SU-DHL-6 (cell line): ENCODE results near the gene SLC25A18.

Experiments
- H2AFZ ChIP-seq: fragments of 200-600 bp; sonication (generic); 2 replicates; pipeline ENCODE4 v1.6.1; 2014; ENCODE audit warnings: low read depth, mild to moderate bottlenecking, moderate library complexity, mixed read lengths, antibody characterized with exemption, low read length; ENCODE audit not compliant: severe bottlenecking
- H3F3A ChIP-seq: fragments of 200-600 bp; shearing (Covaris generic); 2 replicates; pipeline ENCODE4 v1.6.0; 2016; ENCODE audit warnings: antibody characterized with exemption, mild to moderate bottlenecking; ENCODE audit not compliant: insufficient read depth
- H3K27ac ChIP-seq: fragments of 200-600 bp; sonication (generic); 2 replicates; pipeline ENCODE4 v1.5.1; 2016; ENCODE audit warnings: low read depth, mild to moderate bottlenecking, low read length, moderate library complexity, mixed read lengths
- H3K27me3 ChIP-seq: fragments of 200-600 bp; sonication (generic), shearing (Covaris generic); 2 replicates; pipeline ENCODE4 v1.6.0; 2014; ENCODE audit warnings: mild to moderate bottlenecking, low read length
- H3K36me3 ChIP-seq: fragments of 200-600 bp; sonication (generic); 2 replicates; pipeline ENCODE4 v1.6.1; 2014; ENCODE audit warnings: mild to moderate bottlenecking, low read length, mixed read lengths
- H3K4me2 ChIP-seq: fragments of 300-600, 200-600 bp; shearing (Covaris generic), sonication (generic); 2 replicates; pipeline ENCODE4 v1.6.0; 2014; ENCODE audit warnings: low read length, low read depth, mild to moderate bottlenecking; ENCODE audit not compliant: poor library complexity, severe bottlenecking
- H3K4me3 ChIP-seq: fragments of 200-600 bp; sonication (generic); 2 replicates; pipeline ENCODE4 v1.5.1; 2014; ENCODE audit warnings: antibody characterized with exemption, low read length, mild to moderate bottlenecking, mixed read lengths; ENCODE audit not compliant: insufficient read depth, poor library complexity, severe bottlenecking
- H3K79me2 ChIP-seq: fragments of 200-600 bp; sonication (generic); 2 replicates; pipeline ENCODE4 v1.6.1; 2014; ENCODE audit warnings: mild to moderate bottlenecking, low read length, moderate library complexity; ENCODE audit not compliant: insufficient read depth
- H3K9ac ChIP-seq: fragments of 200-600 bp; sonication (generic); 2 replicates; pipeline ENCODE4 v1.7.0; 2014; ENCODE audit warnings: mild to moderate bottlenecking, low read length
- H3K9me2 ChIP-seq: fragments of 200-600 bp; sonication (generic); replicated peaks from 2 replicates; pipeline ENCODE4 v1.6.1; 2014; ENCODE audit warnings: low read length; ENCODE audit not compliant: insufficient read depth
- H3K9me3 ChIP-seq: fragments of 200-600 bp; sonication (generic); 2 replicates; pipeline ENCODE4 v1.6.1; 2014; ENCODE audit warnings: low read length, mixed read lengths; ENCODE audit not compliant: insufficient read depth
- H4K20me1 ChIP-seq: fragments of 200-600 bp; sonication (generic); 2 replicates; pipeline ENCODE4 v1.6.1; 2014; ENCODE audit warnings: low read depth, mild to moderate bottlenecking, antibody characterized with exemption, low read length, moderate library complexity, mixed read lengths
- EZH2phosphoT487 ChIP-seq: fragments of 200-600 bp; sonication (generic), shearing (Covaris generic); conservative IDR thresholded peaks from 2 replicates; pipeline ENCODE4 v1.6.1; 2018; ENCODE audit warnings: mild to moderate bottlenecking, antibody characterized with exemption, low read length, moderate library complexity, mixed read lengths
- TF ChIP-seq, protein P1 (sequence below): fragments of 200-600 bp; sonication (generic); IDR thresholded peaks from one replicate; pipeline ENCODE4 v1.5.1; 2017; ENCODE audit warnings: antibody characterized with exemption, mild to moderate bottlenecking, low read length, moderate library complexity; ENCODE audit not compliant: insufficient read depth, poor library complexity, severe bottlenecking

SLC25A18 gene

DNA sequence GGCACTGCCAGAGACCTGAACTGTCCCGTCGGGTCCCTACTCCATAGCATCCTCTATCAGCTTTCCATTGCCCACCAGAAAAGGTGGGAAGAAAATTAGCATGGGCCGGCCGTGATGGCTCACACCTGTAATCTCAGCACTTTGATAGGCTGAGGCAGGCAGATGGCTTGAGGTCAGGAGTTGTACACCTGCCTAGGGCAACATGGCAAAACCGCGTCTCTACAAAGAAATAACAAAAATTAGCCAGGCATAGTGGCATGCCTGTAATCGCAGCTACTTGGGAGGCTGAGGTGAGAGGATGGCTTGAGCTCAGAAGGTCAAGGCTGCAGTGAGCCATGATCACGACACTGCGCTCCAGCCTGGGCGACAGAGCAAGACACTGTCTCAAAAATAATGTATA, 3.5 kb downstream of the SLC25A18 start:
- H3K4me3 ChIP-seq = no peak overlapping the region
- no peaks in the 10 kb centered on the region for H3F3A ChIP-seq
- no peaks in the 10 kb centered on the region for H3K79me2 ChIP-seq
- H2AFZ ChIP-seq = no peak overlapping the region
- no peaks in the 10 kb centered on the region for H3K9me3 ChIP-seq
- no peak overlapping the region for H3K9ac ChIP-seq
- no peaks in the 10 kb centered on the region for H3K27me3 ChIP-seq
- no peaks in the 10 kb centered on the region for H3K36me3 ChIP-seq
- no peaks in the 10 kb centered on the region for H4K20me1 ChIP-seq
- no peak overlapping the region for H3K4me2 ChIP-seq
- no peaks in the 10 kb centered on the region for H3K9me2 ChIP-seq
- H3K27ac ChIP-seq = no peak overlapping the region
- TF ChIP-seq, protein P1, sequence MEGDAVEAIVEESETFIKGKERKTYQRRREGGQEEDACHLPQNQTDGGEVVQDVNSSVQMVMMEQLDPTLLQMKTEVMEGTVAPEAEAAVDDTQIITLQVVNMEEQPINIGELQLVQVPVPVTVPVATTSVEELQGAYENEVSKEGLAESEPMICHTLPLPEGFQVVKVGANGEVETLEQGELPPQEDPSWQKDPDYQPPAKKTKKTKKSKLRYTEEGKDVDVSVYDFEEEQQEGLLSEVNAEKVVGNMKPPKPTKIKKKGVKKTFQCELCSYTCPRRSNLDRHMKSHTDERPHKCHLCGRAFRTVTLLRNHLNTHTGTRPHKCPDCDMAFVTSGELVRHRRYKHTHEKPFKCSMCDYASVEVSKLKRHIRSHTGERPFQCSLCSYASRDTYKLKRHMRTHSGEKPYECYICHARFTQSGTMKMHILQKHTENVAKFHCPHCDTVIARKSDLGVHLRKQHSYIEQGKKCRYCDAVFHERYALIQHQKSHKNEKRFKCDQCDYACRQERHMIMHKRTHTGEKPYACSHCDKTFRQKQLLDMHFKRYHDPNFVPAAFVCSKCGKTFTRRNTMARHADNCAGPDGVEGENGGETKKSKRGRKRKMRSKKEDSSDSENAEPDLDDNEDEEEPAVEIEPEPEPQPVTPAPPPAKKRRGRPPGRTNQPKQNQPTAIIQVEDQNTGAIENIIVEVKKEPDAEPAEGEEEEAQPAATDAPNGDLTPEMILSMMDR = no peak
- TF ChIP-seq EZH2phosphoT487 = no peak

DNA sequence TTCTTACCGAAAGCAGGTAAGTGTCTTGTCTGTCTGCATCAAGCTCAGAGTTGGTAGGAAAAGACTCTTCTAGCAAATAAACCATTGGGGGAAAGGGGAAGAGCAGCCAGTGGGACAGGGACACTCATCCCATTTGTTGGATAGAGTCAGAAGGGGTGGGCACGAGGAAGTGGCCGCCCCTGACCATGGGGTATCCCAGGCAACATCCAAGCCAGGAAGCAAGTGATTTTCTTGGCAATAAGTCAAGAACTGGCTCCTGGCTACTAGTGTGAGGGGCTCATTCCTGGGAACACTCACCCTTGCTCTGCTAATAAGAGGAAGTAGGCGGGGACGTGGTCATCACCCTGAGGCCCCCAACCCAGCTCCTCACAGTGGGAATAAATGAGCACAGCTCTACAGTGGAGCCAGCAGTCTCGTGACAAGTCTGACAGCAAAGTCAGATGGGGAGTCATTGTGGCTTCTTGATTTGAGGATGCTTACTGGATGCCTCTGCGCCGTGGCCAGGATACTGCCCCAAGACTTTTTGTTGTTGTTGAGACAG, 6.7 kb downstream of the SLC25A18 start:
- Histone ChIP-seq H3F3A (no peaks in the 10 kb centered on the region), H3K9me2 (no peaks in the 10 kb centered on the region), H3K9ac (no peak overlapping the region), H3K79me2 (no peaks in the 10 kb centered on the region), H3K9me3 (no peaks in the 10 kb centered on the region), H2AFZ (no peak overlapping the region), H3K27ac (no peak overlapping the region), H3K27me3 (no peaks in the 10 kb centered on the region), H3K4me3 (no peak overlapping the region), H4K20me1 (no peaks in the 10 kb centered on the region), H3K36me3 (no peaks in the 10 kb centered on the region), H3K4me2 (no peak overlapping the region)
- TF ChIP-seq EZH2phosphoT487 = no peak
- TF ChIP-seq, protein P1 = no peak

DNA sequence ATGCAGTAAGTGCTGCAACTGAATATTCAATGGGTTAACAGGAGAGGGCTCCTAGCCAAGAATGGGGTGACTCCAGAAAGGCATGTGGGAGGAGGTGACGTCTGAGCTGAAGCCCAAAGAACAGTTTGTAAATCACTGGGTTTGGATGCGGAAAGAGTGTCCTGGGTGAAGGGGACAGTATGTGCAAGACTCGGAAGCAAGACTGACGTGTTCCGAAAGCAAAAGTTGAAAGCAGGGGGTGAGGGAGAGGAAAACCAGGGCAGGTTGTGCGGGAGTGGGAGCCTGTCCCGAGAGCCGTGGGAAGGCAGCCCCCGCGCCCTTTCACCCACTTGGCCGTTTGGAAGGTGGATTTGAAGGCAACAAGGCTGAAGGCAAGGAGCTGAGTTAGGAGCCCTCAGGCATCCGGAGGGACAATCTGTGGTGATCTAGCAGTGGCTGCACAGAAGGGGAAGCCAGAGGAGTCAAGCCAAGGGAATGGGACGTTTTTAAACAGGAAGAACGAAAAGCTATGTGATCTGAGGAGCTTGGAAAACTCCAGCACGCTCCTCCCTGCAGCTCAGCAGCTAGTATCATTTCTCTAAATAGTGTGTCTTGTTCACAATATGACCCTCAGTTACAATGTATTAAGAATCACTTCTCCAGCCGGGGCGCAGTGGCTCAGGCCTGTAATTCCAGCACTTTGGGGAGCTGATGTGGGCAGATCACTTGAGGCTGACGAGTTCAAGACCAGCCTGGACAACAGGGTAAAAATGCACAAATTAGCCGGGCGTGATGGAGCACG, 7.7 kb downstream of the SLC25A18 start:
- no peak overlapping the region for H3K9ac ChIP-seq
- H4K20me1 ChIP-seq = no peaks in the 10 kb centered on the region
- no peaks in the 10 kb centered on the region for H3K9me2 ChIP-seq
- H2AFZ ChIP-seq = no peak overlapping the region
- H3K36me3 ChIP-seq = no peaks in the 10 kb centered on the region
- no peak overlapping the region for H3K4me2 ChIP-seq
- TF ChIP-seq, protein P1 = no peak
- TF ChIP-seq EZH2phosphoT487 = no peak
- no peak overlapping the region for H3K4me3 ChIP-seq
- no peaks in the 10 kb centered on the region for H3K9me3 ChIP-seq
- H3F3A ChIP-seq = no peaks in the 10 kb centered on the region
- H3K27ac ChIP-seq = no peak overlapping the region
- H3K27me3 ChIP-seq = no peaks in the 10 kb centered on the region
- no peaks in the 10 kb centered on the region for H3K79me2 ChIP-seq
